Measurements from ENCODE around the gene DEFB110.

Gene DEFB110

DNA sequence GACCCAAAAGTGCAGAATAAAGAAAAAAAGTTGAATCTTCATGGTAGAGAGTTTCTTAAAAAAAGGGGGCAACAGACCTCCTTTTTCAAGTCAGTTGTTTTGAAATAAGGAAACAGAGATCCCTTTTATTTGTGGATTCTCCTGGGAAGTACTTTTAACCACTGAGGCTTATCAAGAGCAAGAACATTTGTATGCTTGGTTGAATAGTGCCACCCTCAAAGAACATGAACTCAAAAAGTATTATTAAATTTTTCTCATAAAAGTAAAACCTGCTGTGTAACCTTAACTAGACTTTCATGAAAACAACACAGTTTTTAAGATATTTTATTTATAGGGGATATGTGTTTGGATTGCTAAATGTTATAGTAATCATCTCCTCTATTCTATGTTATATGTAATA, at the start of gene DEFB110:
Gene DEFB110, minus strand, starts transcription at position 101 of the 400 bp plus-strand sequence. Its CDS starts 59 bp downstream, at position 42.
- Mint-ChIP-seq H3K9me3 (peaks cover 3% of the 10 kb centered on the region), H3K27me3 (no peaks in the 10 kb centered on the region), H3K27ac (no peak within 1 kb of the TSS), H3K4me1 (ENCODE audit: low read depth) (no peaks in the 10 kb centered on the region), H3K36me3 (ENCODE audit: low read depth) (no peaks in the 10 kb centered on the region), H3K4me3 (no peak within 1 kb of the TSS)

DNA sequence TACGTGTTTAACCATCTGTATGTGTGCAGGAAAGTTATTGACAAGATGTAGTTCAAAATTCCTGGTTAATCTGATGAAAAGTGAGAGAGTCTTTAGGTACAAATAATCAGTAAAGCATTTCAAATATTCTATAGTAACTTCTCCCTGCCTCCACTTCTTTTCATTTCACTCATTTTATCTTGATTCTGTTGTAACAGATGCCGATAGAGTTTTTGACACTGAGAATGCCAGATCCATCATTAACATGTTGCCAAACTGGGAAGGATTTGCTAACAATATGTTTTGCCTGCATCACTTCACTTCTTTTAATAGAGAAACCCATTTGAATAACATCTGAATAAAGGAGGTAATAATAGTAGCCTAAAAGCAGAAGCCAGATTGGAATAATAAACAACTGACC, 48.3 kb upstream of the DEFB110 start:
- no peaks in the 10 kb centered on the region for H3K27me3 Mint-ChIP-seq
- no peaks in the 10 kb centered on the region for H3K36me3 Mint-ChIP-seq (ENCODE audit: low read depth)
- peaks cover 7% of the 10 kb centered on the region for H3K9me3 Mint-ChIP-seq
- H3K27ac Mint-ChIP-seq = no peak overlapping the region
- H3K4me3 Mint-ChIP-seq = no peak overlapping the region
- H3K4me1 Mint-ChIP-seq (ENCODE audit: low read depth) = no peaks in the 10 kb centered on the region

DNA sequence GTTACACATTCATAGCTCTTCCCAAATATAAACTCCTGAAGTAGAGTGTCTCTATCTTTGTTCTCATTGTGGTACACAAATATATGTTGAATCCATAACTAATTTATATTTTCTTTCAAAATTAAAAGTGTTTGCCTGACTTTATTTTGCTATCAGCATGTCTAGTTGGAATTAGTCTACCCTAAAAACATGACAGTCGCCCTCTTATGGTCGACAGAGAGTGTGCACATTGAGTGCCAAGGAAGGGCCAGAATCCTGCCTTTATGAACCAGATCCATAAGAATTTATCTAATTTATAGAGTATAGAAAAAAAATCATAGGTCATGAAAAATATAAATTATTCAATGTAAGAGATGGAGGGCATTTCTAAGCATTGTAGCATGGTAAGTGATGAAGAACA, 40.3 kb upstream of the DEFB110 start:
- H3K27me3 Mint-ChIP-seq = no peaks in the 10 kb centered on the region
- H3K36me3 Mint-ChIP-seq (ENCODE audit: low read depth) = no peaks in the 10 kb centered on the region
- H3K9me3 Mint-ChIP-seq = no peaks in the 10 kb centered on the region
- no peak overlapping the region for H3K27ac Mint-ChIP-seq
- H3K4me1 Mint-ChIP-seq (ENCODE audit: low read depth) = no peaks in the 10 kb centered on the region
- no peak overlapping the region for H3K4me3 Mint-ChIP-seq

DNA sequence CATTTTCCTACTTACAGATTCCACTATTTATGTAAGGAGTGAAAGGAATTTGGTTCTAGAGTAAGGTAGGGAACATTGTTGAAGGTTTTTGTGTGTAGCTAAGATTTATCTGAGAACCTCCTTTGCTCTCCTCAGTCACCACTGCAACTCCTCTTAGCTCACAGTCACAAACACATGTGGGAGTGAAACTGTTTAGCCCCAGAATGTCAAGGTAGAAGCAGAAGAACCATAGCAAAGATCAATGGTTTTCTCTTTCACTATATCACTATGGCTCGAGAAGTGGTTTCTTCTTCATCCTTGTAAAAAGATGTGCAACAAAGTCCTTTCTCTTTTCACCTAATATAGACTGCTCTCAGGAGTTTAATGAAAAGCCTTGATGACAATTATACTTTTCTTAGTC, 34.4 kb upstream of the DEFB110 start:
- no peaks in the 10 kb centered on the region for H3K36me3 Mint-ChIP-seq (ENCODE audit: low read depth)
- no peak overlapping the region for H3K27ac Mint-ChIP-seq
- no peaks in the 10 kb centered on the region for H3K4me1 Mint-ChIP-seq (ENCODE audit: low read depth)
- no peak overlapping the region for H3K4me3 Mint-ChIP-seq
- no peaks in the 10 kb centered on the region for H3K27me3 Mint-ChIP-seq
- no peaks in the 10 kb centered on the region for H3K9me3 Mint-ChIP-seq

DNA sequence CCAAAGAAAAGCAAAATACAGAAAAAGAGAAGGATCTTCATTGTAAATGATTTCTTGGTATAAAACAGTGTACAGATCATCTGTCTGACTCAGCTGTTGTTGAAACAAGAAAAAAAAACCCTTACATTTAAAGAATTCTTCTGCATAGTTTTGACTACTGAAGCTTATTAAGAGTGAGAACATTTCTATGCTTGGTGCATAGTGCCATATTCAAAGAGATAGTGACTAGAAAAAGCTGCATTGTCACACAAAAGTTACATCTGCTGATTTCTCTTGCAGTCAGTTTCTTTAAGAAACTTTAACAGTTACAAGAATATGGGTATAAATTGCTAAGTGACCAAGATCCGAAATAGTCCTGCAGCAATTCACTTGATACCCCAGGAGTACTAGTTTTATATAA, 28.0 kb upstream of the DEFB110 start, which contains the start of gene DEFB112:
Gene DEFB112, minus strand, starts transcription at position 101 of the 400 bp plus-strand sequence. Its CDS starts 60 bp downstream, at position 41.
- no peak within 1 kb of the TSS for H3K27ac Mint-ChIP-seq
- no peaks in the 10 kb centered on the region for H3K27me3 Mint-ChIP-seq
- H3K4me1 Mint-ChIP-seq (ENCODE audit: low read depth) = no peaks in the 10 kb centered on the region
- no peak within 1 kb of the TSS for H3K4me3 Mint-ChIP-seq
- no peaks in the 10 kb centered on the region for H3K36me3 Mint-ChIP-seq (ENCODE audit: low read depth)
- H3K9me3 Mint-ChIP-seq = no peaks in the 10 kb centered on the region

DNA sequence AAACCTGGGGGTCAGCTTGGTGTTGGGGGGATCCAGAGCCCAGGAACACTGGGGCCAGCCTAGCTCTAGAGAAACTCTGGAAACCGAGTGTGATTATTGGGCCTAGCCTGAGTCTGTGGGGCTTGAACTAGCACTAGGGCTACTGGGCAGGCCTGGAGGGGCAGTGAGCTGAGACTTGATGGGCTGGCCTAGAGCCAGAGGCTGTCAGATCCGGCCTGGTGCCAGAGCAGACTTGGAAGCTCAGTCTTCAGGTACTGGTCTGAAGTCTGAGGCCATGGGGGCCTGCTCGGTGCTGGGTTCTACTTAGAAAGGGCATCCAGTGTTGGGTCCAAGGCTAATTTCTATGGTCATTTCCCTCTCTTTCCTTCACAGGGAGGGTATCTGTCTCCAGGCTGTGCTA, 25.2 kb upstream of the DEFB110 start:
- no peaks in the 10 kb centered on the region for H3K27me3 Mint-ChIP-seq
- H3K27ac Mint-ChIP-seq = no peak overlapping the region
- no peaks in the 10 kb centered on the region for H3K36me3 Mint-ChIP-seq (ENCODE audit: low read depth)
- H3K4me3 Mint-ChIP-seq = no peak overlapping the region
- H3K9me3 Mint-ChIP-seq = no peaks in the 10 kb centered on the region
- H3K4me1 Mint-ChIP-seq (ENCODE audit: low read depth) = no peaks in the 10 kb centered on the region

DNA sequence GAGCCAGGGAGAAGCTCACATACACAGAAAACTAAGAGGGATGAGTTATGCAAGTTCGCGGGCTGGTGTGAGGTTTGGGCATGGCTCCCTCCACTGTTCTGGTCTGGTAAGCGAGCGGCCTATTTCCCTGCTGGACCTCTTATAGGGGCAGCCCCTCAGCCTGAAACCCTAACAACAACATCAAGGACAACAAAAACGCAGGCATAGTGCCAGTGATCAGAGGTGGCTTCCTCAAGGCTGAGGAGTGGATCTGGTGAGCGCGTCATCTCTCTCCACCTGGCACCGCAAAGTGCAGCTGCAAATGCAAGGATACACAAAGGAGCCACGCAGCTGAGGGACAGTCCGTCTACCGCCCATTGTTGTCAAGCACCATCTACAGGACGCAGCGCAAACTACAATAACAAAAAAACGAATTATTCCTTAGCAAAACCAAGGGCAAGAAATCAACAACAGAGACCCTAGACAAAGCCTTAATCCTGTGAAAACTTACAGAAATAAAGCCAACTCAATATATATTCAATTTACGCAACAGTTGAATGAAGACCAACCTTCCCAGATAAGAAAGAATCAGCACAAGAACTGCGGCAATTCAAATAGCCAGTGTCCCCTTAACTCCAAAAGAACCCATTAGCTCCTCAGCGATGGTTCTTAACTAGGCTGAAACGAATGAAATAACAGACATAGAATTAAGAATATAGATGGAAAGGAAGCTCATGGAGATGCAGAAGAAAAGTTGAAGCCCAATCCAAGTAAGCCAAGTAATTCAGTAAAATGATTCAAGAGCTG, 9.2 kb upstream of the DEFB110 start:
- Mint-ChIP-seq H3K27ac (no peak overlapping the region), H3K9me3 (peaks cover 9% of the 10 kb centered on the region), H3K4me1 (ENCODE audit: low read depth) (no peaks in the 10 kb centered on the region), H3K36me3 (ENCODE audit: low read depth) (no peaks in the 10 kb centered on the region), H3K27me3 (no peaks in the 10 kb centered on the region), H3K4me3 (no peak overlapping the region)

DNA sequence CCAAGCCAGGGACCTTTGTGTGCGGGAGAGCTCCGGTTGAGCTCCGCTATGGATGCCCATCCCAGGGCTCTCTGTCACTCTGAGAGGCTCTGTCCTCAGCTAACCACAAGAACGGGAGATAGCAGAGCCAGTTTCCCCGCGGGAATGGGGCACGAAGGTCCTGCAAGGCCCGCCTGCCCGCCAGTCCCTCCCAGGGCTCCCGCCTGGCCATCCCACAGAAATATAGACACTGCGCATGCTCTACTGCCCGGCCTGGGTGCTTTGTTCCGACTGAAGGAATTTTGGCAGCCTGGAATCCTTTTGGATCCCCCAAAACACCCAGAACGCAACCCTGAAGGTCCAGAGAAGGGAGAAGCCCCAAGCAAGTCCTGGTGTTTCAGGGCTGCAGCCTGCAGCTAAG, 8.6 kb upstream of the DEFB110 start:
- no peak overlapping the region for H3K27ac Mint-ChIP-seq
- H3K27me3 Mint-ChIP-seq = no peaks in the 10 kb centered on the region
- no peak overlapping the region for H3K4me3 Mint-ChIP-seq
- H3K36me3 Mint-ChIP-seq (ENCODE audit: low read depth) = no peaks in the 10 kb centered on the region
- peaks cover 8% of the 10 kb centered on the region for H3K9me3 Mint-ChIP-seq
- H3K4me1 Mint-ChIP-seq (ENCODE audit: low read depth) = no peaks in the 10 kb centered on the region

DNA sequence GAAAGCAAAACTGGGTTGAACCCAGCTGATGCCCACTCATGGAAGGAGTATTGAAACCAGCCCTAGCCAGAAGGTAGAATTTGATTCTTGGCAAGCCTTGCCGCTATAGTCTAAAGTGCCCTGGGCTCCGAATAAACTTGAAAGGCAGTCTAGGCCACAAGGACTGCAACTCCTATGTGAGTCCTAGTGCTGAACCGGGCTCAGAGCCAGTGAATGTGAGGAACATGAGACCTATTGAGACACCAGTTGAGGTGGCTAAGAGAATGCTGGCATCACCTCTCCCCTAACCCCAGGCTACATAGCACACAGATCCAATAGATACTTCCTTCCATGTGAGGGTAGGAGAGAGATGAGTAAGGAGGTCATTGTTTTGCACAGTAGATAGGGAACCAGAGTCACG, 3.5 kb upstream of the DEFB110 start:
- no peaks in the 10 kb centered on the region for H3K4me1 Mint-ChIP-seq (ENCODE audit: low read depth)
- H3K9me3 Mint-ChIP-seq = peaks cover 3% of the 10 kb centered on the region

DNA sequence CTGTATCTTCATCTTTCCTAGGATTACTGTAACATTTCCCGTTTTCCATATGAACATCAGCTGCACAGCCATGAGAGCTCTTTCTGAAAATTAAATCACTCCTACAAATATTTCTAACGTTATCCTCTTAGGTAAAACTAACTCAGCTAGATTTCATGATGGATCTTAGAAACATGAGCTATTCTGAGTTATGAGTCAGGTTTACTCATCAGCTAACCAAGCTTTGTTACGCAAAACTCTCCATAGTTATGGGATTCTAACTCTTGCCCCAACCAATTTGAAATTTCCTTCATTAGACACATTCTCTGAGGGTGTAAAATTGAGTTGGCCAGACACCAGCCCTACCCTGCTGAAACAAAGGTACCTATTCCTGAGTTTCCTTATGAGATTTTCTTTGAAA, 14.0 kb downstream of the DEFB110 start:
- no peaks in the 10 kb centered on the region for H3K4me1 Mint-ChIP-seq (ENCODE audit: low read depth)
- H3K27ac Mint-ChIP-seq = no peak overlapping the region
- H3K27me3 Mint-ChIP-seq = no peaks in the 10 kb centered on the region
- H3K9me3 Mint-ChIP-seq = no peaks in the 10 kb centered on the region
- no peaks in the 10 kb centered on the region for H3K36me3 Mint-ChIP-seq (ENCODE audit: low read depth)
- H3K4me3 Mint-ChIP-seq = no peak overlapping the region

More for the DNA sequence above, 3.5 kb upstream of the DEFB110 start:
- H3K4me3 Mint-ChIP-seq = no peak overlapping the region
- H3K27ac Mint-ChIP-seq = no peak overlapping the region
- H3K36me3 Mint-ChIP-seq (ENCODE audit: low read depth) = no peaks in the 10 kb centered on the region
- H3K27me3 Mint-ChIP-seq = no peaks in the 10 kb centered on the region

DNA sequence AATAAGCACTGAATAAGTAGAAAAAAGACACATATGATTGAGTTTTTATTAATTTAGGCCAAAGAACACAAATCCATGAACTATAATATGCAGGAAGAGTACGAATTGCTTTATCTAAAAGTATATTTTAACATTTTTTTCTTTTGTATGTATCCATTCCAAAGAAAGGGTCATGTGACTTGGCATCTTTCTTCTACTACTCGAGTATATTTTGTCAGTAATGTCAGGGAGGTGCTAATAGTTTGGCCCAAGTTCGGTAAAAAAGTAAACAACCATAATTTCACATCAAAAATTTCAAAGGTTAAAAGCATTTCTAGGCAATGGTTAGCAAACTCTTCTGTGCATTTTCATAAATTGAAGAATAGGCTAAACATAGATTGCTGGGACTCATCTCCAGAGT, 18.7 kb downstream of the DEFB110 start:
- H3K9me3 Mint-ChIP-seq = no peaks in the 10 kb centered on the region
- no peaks in the 10 kb centered on the region for H3K4me1 Mint-ChIP-seq (ENCODE audit: low read depth)
- H3K27me3 Mint-ChIP-seq = no peaks in the 10 kb centered on the region
- H3K4me3 Mint-ChIP-seq = no peak overlapping the region
- no peaks in the 10 kb centered on the region for H3K36me3 Mint-ChIP-seq (ENCODE audit: low read depth)
- no peak overlapping the region for H3K27ac Mint-ChIP-seq

DNA sequence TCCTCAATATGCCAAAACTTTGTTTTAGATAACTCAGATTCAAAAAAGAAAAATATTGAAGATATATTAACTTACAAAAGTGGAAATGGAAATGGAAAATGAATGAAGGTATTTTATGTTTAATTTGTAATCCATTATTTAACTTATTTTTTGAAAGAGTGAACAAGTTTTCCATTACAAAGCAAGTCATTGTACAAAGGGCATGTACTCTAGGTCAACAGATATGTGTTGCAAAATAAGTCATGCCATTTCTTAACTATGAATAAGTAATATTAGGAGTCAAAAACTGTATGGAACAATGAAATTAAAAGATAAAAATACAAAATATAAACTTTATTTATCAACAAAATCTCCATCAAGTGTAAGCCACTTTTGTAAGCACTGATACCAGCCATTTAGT, 26.5 kb downstream of the DEFB110 start:
- H3K36me3 Mint-ChIP-seq (ENCODE audit: low read depth) = no peaks in the 10 kb centered on the region
- no peak overlapping the region for H3K27ac Mint-ChIP-seq
- no peak overlapping the region for H3K4me3 Mint-ChIP-seq
- no peaks in the 10 kb centered on the region for H3K4me1 Mint-ChIP-seq (ENCODE audit: low read depth)
- H3K9me3 Mint-ChIP-seq = no peaks in the 10 kb centered on the region
- H3K27me3 Mint-ChIP-seq = no peaks in the 10 kb centered on the region

DNA sequence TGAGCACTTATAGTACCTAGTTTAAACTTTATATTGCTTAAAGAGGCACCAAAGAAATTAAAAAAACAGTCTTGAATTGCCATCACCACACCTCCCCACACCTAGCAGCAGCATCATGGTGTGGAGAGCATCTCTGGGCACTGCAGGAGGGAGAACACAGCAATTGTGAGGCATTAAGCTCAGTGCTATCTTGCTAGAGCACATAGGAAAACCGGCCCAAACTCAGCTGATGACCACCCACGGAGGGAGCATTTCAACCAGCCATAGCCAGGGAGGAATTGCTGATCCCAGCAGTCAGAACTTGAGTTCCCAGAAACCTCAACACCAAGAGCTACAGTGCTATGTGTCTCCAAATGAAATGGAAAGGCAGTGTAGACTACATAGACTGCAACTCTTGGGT, 32.9 kb downstream of the DEFB110 start:
- H3K27ac Mint-ChIP-seq = no peak overlapping the region
- no peaks in the 10 kb centered on the region for H3K36me3 Mint-ChIP-seq (ENCODE audit: low read depth)
- no peak overlapping the region for H3K4me3 Mint-ChIP-seq
- no peaks in the 10 kb centered on the region for H3K9me3 Mint-ChIP-seq
- no peaks in the 10 kb centered on the region for H3K27me3 Mint-ChIP-seq
- H3K4me1 Mint-ChIP-seq (ENCODE audit: low read depth) = no peaks in the 10 kb centered on the region

DNA sequence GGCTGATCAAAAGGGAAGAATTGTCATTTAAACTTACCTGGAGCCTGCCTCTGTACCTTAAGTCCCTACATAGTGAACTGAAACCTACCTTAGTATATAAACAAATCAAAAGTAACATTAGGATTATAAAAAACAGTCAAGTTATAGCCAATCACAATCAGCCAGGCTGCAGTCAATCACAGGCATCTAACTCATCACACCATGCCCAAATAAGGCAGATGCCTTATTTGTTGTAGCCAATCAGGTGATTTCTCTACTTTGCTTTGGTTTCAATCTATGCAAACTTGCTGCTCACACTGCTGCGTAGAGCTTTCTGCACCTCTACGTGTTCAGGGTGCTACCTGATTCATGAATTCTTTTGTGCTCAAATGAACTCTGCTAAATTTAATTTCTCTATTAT, 34.0 kb downstream of the DEFB110 start:
- no peaks in the 10 kb centered on the region for H3K27me3 Mint-ChIP-seq
- H3K36me3 Mint-ChIP-seq (ENCODE audit: low read depth) = no peaks in the 10 kb centered on the region
- no peaks in the 10 kb centered on the region for H3K9me3 Mint-ChIP-seq

DNA sequence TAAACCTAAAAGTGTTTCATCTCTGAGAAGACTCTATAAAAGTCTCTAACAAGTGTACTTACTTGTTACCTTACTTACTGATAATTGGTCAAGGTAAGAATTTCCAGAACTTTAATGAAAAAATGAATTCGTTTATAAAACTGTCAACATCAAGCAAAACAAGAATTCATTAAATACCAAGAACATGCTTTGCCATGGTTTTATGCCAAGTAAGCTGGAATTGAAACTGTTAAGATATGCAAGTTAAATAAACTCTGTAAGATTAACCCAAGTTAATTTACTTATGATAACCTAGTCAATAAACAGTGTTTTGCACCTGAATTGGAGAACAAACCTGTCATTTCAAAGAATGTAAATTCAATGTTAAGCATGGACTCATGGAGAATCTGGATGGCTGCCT, 35.2 kb downstream of the DEFB110 start:
- no peaks in the 10 kb centered on the region for H3K27me3 Mint-ChIP-seq
- H3K4me1 Mint-ChIP-seq (ENCODE audit: low read depth) = no peaks in the 10 kb centered on the region

More for the DNA sequence above, 34.0 kb downstream of the DEFB110 start:
- Mint-ChIP-seq H3K4me1 (ENCODE audit: low read depth) (no peaks in the 10 kb centered on the region), H3K27ac (no peak overlapping the region), H3K4me3 (no peak overlapping the region)

DNA sequence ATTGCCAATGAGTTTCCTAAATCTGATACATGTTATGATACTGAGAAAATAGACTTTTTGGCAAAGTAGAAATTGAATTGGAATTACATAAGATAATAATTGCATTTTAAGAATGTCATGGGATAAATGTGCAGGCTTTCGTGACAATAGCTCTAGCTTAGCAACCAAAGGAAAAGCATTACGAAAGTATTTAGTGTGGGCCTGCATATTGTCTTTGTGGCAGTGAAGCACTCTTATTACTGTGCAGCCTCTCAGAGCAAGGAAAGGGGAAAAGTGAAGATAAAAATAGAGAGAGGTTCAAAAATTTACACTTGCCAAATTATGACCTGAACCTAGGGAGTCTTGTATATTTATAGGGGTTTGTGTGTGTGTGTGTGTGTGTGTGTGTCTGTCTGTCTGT, 39.7 kb downstream of the DEFB110 start:
- H3K27me3 Mint-ChIP-seq = no peaks in the 10 kb centered on the region
- H3K27ac Mint-ChIP-seq = no peak overlapping the region
- H3K4me3 Mint-ChIP-seq = no peak overlapping the region
- no peaks in the 10 kb centered on the region for H3K9me3 Mint-ChIP-seq
- H3K4me1 Mint-ChIP-seq (ENCODE audit: low read depth) = no peaks in the 10 kb centered on the region
- no peaks in the 10 kb centered on the region for H3K36me3 Mint-ChIP-seq (ENCODE audit: low read depth)

More for the DNA sequence above, 35.2 kb downstream of the DEFB110 start:
- no peaks in the 10 kb centered on the region for H3K36me3 Mint-ChIP-seq (ENCODE audit: low read depth)
- H3K4me3 Mint-ChIP-seq = no peak overlapping the region
- H3K9me3 Mint-ChIP-seq = no peaks in the 10 kb centered on the region
- no peak overlapping the region for H3K27ac Mint-ChIP-seq
